OCI-LY7 (cell line): ENCODE results near the gene ZNF410. TPM values are rescaled to one million over a fixed set of nuclear protein-coding genes. Genes with fewer than 3 reads are reported as not detected.

Source experiments
- BruUV-seq: library from RNA; stranded (reverse); fragments of 400-500 nt; replicated peaks from 2 replicates; lab custom pipeline; 2021; lab: Mats Ljungman, UMichigan
- CTCF ChIA-PET: fragments of 300-600 bp; sonication (Branson Sonifier 250); formaldehyde crosslinking; loops from one replicate; lab custom pipeline; 2022; ENCODE audit warnings: antibody characterized with exemption; ENCODE audit not compliant: unreplicated experiment; lab: Charles Lee
- POLR2A ChIA-PET: fragments of 300-600 bp; sonication (Branson Sonifier 250); formaldehyde crosslinking; loops from one replicate; lab custom pipeline; 2022; ENCODE audit warnings: antibody characterized with exemption; lab: Charles Lee
- DNase-seq: peaks from one replicate; pipeline ENCODE4 v3.0.0-alpha.2; 2015; ENCODE audit warnings: low spot score
- H2AFZ ChIP-seq: fragments of 200-600 bp; sonication (generic), shearing (Covaris generic); 2 replicates; pipeline ENCODE4 v1.6.1; 2014; ENCODE audit warnings: mild to moderate bottlenecking, antibody characterized with exemption, low read length, moderate library complexity
- H3K27ac ChIP-seq: fragments of 200-600 bp; sonication (generic); 2 replicates; pipeline ENCODE4 v1.5.1; 2014; ENCODE audit warnings: mixed run types, low read depth, mild to moderate bottlenecking, moderate library complexity, low read length, inconsistent platforms; ENCODE audit not compliant: poor library complexity, severe bottlenecking
- H3K36me3 ChIP-seq: fragments of 200-600 bp; sonication (generic); 2 replicates; pipeline ENCODE4 v1.6.1; 2014; ENCODE audit warnings: mild to moderate bottlenecking, antibody characterized with exemption, low read length, moderate library complexity, mixed read lengths; ENCODE audit not compliant: insufficient read depth
- H3K4me1 ChIP-seq: fragments of 200-600 bp; sonication (generic); 2 replicates; pipeline ENCODE4 v1.5.1; 2014; ENCODE audit warnings: mild to moderate bottlenecking, low read length; ENCODE audit not compliant: insufficient read depth, poor library complexity, severe bottlenecking
- H3K4me2 ChIP-seq: fragments of 200-600 bp; sonication (generic); 2 replicates; pipeline ENCODE4 v1.6.1; 2014; ENCODE audit warnings: mild to moderate bottlenecking, low read length
- H3K4me3 ChIP-seq: fragments of 200-600 bp; sonication (generic); 2 replicates; pipeline ENCODE4 v1.5.1; 2014; ENCODE audit warnings: mild to moderate bottlenecking, low read depth, low read length; ENCODE audit not compliant: poor library complexity, severe bottlenecking
- H3K79me2 ChIP-seq: fragments of 200-600 bp; sonication (generic); 2 replicates; pipeline ENCODE4 v1.6.1; 2016; ENCODE audit warnings: low read depth, mild to moderate bottlenecking, low read length, moderate library complexity, mixed read lengths; ENCODE audit not compliant: insufficient read depth
- H3K9me2 ChIP-seq: fragments of 200-600 bp; sonication (generic); 2 replicates; pipeline ENCODE4 v1.6.1; 2016; ENCODE audit warnings: mild to moderate bottlenecking, low read length, mixed read lengths; ENCODE audit not compliant: insufficient read depth
- H3K9me3 ChIP-seq: fragments of 200-600 bp; sonication (generic); 2 replicates; pipeline ENCODE4 v1.6.1; 2014; ENCODE audit warnings: mild to moderate bottlenecking, mixed run types, low read length, mixed read lengths
- H4K20me1 ChIP-seq: fragments of 200-600 bp; sonication (generic); 2 replicates; pipeline ENCODE4 v1.6.1; 2014; ENCODE audit warnings: mild to moderate bottlenecking, antibody characterized with exemption, low read length, moderate library complexity, mixed read lengths; ENCODE audit not compliant: insufficient read depth
- CTCF ChIP-seq: fragments of 200-600 bp; sonication (generic); conservative IDR thresholded peaks from 2 replicates; pipeline ENCODE4 v1.5.1; 2014; ENCODE audit warnings: mild to moderate bottlenecking, antibody characterized with exemption, low read length, moderate library complexity, mixed read lengths
- EZH2phosphoT487 ChIP-seq: fragments of 200-600 bp; sonication (generic); IDR thresholded peaks from 2 replicates; pipeline ENCODE4 v1.6.1; 2018; ENCODE audit warnings: low read depth, borderline replicate concordance, mild to moderate bottlenecking, mixed run types, antibody characterized with exemption, low read length, moderate library complexity, mixed read lengths
- intact Hi-C: fragments of 100-400 bp; cut with micrococcal nuclease; formaldehyde crosslinking; loops from one replicate; pipeline ENCODE4 v1.10.0; 2022; ENCODE audit not compliant: unreplicated experiment
- total RNA-seq, 2 experiments: library from RNA; depleted of rRNA in 1 of 2; stranded (reverse); fragments of >200 nt in 1 of 2; shearing (Covaris generic) in 1 of 2; gene quantifications; 2 replicates each; pipeline ENCODE4 v1.2.3, GENCODE V29; 2014 to 2022

ZNF410 gene
- total RNA-seq, 2 experiments from 2014 or later = 41.6 to 45.2 TPM

- H3K9me3 ChIP-seq = no peaks in the 10 kb centered on the region
- ChIA-PET CTCF (no interaction called here), POLR2A (interaction anchor here (0.8 kb wide), 1 partner anchor 9 kb away, joined by 3 read pairs; the partner anchor contains the start of gene PTGR2)
- no peak for TF ChIP-seq EZH2phosphoT487
- no peak for TF ChIP-seq CTCF
- no peaks in the 10 kb centered on the region for H3K9me2 ChIP-seq
- no peak overlapping the region for H2AFZ ChIP-seq
- no peaks in the 10 kb centered on the region for H3K79me2 ChIP-seq
- no peak overlapping the region for H3K27ac ChIP-seq
- H3K4me2 ChIP-seq = no peak overlapping the region
- no TSS peak for BruUV-seq
- H3K4me1 ChIP-seq = no peaks in the 10 kb centered on the region
- no peak for DNase-seq
- H3K36me3 ChIP-seq = 0 out of 2 replicates have a peak, but pooled peaks cover 7% of the 10 kb centered on the region
- intact Hi-C loops = no loop called here
- H3K4me3 ChIP-seq = no peak overlapping the region
- no peaks in the 10 kb centered on the region for H4K20me1 ChIP-seq
Observed at GRCh38 chr14:73861073-73861472, 25.6 kb upstream of the ZNF410 start.

GRCh38 chr14:73862480-73862879 lies 24.2 kb upstream of the ZNF410 start:
- BruUV-seq = no TSS peak
- no peak overlapping the region for H3K27ac ChIP-seq
- no peak for DNase-seq
- H3K9me2 ChIP-seq = no peaks in the 10 kb centered on the region
- H3K4me2 ChIP-seq = no peak overlapping the region
- H3K4me1 ChIP-seq = no peaks in the 10 kb centered on the region
- 0 out of 2 replicates have a peak, but pooled peaks cover 7% of the 10 kb centered on the region for H3K36me3 ChIP-seq
- intact Hi-C loops = no loop called here
- no peak for TF ChIP-seq CTCF
- TF ChIP-seq EZH2phosphoT487 = no peak
- no peaks in the 10 kb centered on the region for H3K79me2 ChIP-seq
- ChIA-PET CTCF (no interaction called here), POLR2A (no interaction called here)
- no peaks in the 10 kb centered on the region for H3K9me3 ChIP-seq
- no peaks in the 10 kb centered on the region for H4K20me1 ChIP-seq
- H3K4me3 ChIP-seq = no peak overlapping the region
- no peak overlapping the region for H2AFZ ChIP-seq

- no peaks in the 10 kb centered on the region for H3K9me3 ChIP-seq
- ChIA-PET POLR2A (no interaction called here), CTCF (no interaction called here)
- H3K9me2 ChIP-seq = no peaks in the 10 kb centered on the region
- H3K79me2 ChIP-seq = no peaks in the 10 kb centered on the region
- H3K27ac ChIP-seq = no peak overlapping the region
- H3K4me3 ChIP-seq = no peak overlapping the region
- intact Hi-C loops = no loop called here
- H3K4me1 ChIP-seq = no peaks in the 10 kb centered on the region
- H2AFZ ChIP-seq = no peak overlapping the region
- 0 out of 2 replicates have a peak, but pooled peaks cover 7% of the 10 kb centered on the region for H3K36me3 ChIP-seq
- no peak for TF ChIP-seq CTCF
- no peak for TF ChIP-seq EZH2phosphoT487
- H4K20me1 ChIP-seq = no peaks in the 10 kb centered on the region
- no peak for DNase-seq
- no peak overlapping the region for H3K4me2 ChIP-seq
- no TSS peak for BruUV-seq
Observed at GRCh38 chr14:73863209-73863608, 23.4 kb upstream of the ZNF410 start.
